Natural killer cell treated with Interleukin-12 subunit alpha and Interleukin-12 subunit beta and Interleukin-15 and Interleukin-18, amount 100 ng/mL, for 72 hours (primary cell): Measurements from ENCODE around the gene AHNAK2. TPM values are rescaled to one million over a fixed set of nuclear protein-coding genes. Genes with fewer than 3 reads are reported as not detected.
A peak's percentile ranks its signal among the peaks of the same experiment; 100 is the strongest.

Experiments
- ATAC-seq, 2 donors: fragments of 150-1000 bp; cut with Tn5 transposase in 1 of 2; sonication (Bioruptor Pico), chemical (Tn5 transposase) in 1 of 2; 2 replicates each; pipeline ENCODE4 v1.10.0; 2021
- DNase-seq: peaks from one replicate; pipeline ENCODE4 v3.0.0; 2022; ENCODE audit warnings: low spot score
- H3K27ac Mint-ChIP-seq, 2 donors: 1 replicate in 1 of 2; 2 replicates in 1 of 2; pipeline ENCODE4 v1.8.0; 2022; ENCODE audit warnings: mixed read lengths in 2 of 2, mild to moderate bottlenecking in 1 of 2, moderate library complexity in 1 of 2
- H3K27me3 Mint-ChIP-seq, 2 donors: 1 replicate in 1 of 2; 2 replicates in 1 of 2; pipeline ENCODE4 v1.8.0; 2022; ENCODE audit warnings: mixed read lengths in 2 of 2
- H3K36me3 Mint-ChIP-seq: one replicate; pipeline ENCODE4 v1.8.0; 2022; ENCODE audit warnings: mixed read lengths
- H3K4me1 Mint-ChIP-seq, 2 donors: 1 replicate in 1 of 2; 2 replicates in 1 of 2; pipeline ENCODE4 v1.8.0; 2022; ENCODE audit warnings: low read depth in 2 of 2, mixed read lengths in 2 of 2, mild to moderate bottlenecking in 1 of 2
- H3K4me3 Mint-ChIP-seq: one replicate; pipeline ENCODE4 v1.8.0; 2022; ENCODE audit warnings: mixed read lengths
- H3K9me3 Mint-ChIP-seq: 2 replicates; pipeline ENCODE4 v1.8.0; 2022; ENCODE audit warnings: mixed read lengths
- total RNA-seq, 2 donors: library from RNA; stranded (reverse); gene quantifications; one replicate each; pipeline ENCODE4 v1.2.3, GENCODE V29; 2022

Gene AHNAK2
- total RNA-seq, 2 donors from 2014 or later = not detected

GRCh38 chr14:104986487-104987164, 8.5 kb upstream of the AHNAK2 start:
- no peaks in the 10 kb centered on the region for H3K36me3 Mint-ChIP-seq
- no peak for ATAC-seq
- H3K4me1 Mint-ChIP-seq = peaks cover 0 to 13% of the 10 kb centered on the region in 2 donors
- H3K4me3 Mint-ChIP-seq = peak overlapping the region; percentile 67
- H3K9me3 Mint-ChIP-seq = no peaks in the 10 kb centered on the region
- peak; percentile 55 for DNase-seq
- peaks cover 0 to 4% of the 10 kb centered on the region in 2 donors for H3K27me3 Mint-ChIP-seq
- peak overlapping the region in 1 of 2 donors; percentile 33 for H3K27ac Mint-ChIP-seq

GRCh38 chr14:104985675-104986486, 7.7 kb upstream of the AHNAK2 start, which contains the start of gene CLBA1:
Gene CLBA1 (plus strand): TSS chr14:104985788. CDS start chr14:104986432, 644 bp downstream.
- peak within 1 kb of the TSS; percentile 39 to 76 for H3K27ac Mint-ChIP-seq
- DNase-seq (peak; percentile 92), ATAC-seq (peak; percentile 96)
- H3K27me3 Mint-ChIP-seq = peaks cover 0 to 4% of the 10 kb centered on the region in 2 donors
- H3K4me1 Mint-ChIP-seq = peaks cover 0 to 13% of the 10 kb centered on the region in 2 donors
- no peaks in the 10 kb centered on the region for H3K9me3 Mint-ChIP-seq
- H3K36me3 Mint-ChIP-seq = no peaks in the 10 kb centered on the region
- H3K4me3 Mint-ChIP-seq = peak within 1 kb of the TSS; percentile 69

- no peak for ATAC-seq
- no peaks in the 10 kb centered on the region for H3K9me3 Mint-ChIP-seq
- peaks cover 5 to 13% of the 10 kb centered on the region in 2 donors for H3K4me1 Mint-ChIP-seq
- H3K27me3 Mint-ChIP-seq = peaks cover 7 to 9% of the 10 kb centered on the region in 2 donors
- no peaks in the 10 kb centered on the region for H3K36me3 Mint-ChIP-seq
- H3K4me3 Mint-ChIP-seq = peak overlapping the region; percentile 69
- peak; percentile 54 for DNase-seq
- peak overlapping the region; percentile 39 to 76 for H3K27ac Mint-ChIP-seq
Measured at GRCh38 chr14:104984056-104984894, 6.1 kb upstream of the AHNAK2 start.

- H3K4me3 Mint-ChIP-seq = no peak overlapping the region
- no peaks in the 10 kb centered on the region for H3K36me3 Mint-ChIP-seq
- H3K4me1 Mint-ChIP-seq = peaks cover 5 to 13% of the 10 kb centered on the region in 2 donors
- no peak for ATAC-seq
- peak; percentile 53 for DNase-seq
- peaks cover 9 to 10% of the 10 kb centered on the region in 2 donors for H3K27me3 Mint-ChIP-seq
- H3K27ac Mint-ChIP-seq = peak overlapping the region in 1 of 2 donors; percentile 76
- H3K9me3 Mint-ChIP-seq = no peaks in the 10 kb centered on the region
Measured at GRCh38 chr14:104983231-104983721, 5.1 kb upstream of the AHNAK2 start.

GRCh38 chr14:104982548-104983230, 4.5 kb upstream of the AHNAK2 start:
- H3K27ac Mint-ChIP-seq = no peak overlapping the region
- no peak overlapping the region for H3K4me3 Mint-ChIP-seq
- H3K27me3 Mint-ChIP-seq = peaks cover 9 to 10% of the 10 kb centered on the region in 2 donors
- no peaks in the 10 kb centered on the region for H3K36me3 Mint-ChIP-seq
- peak; percentile 59 for DNase-seq
- no peaks in the 10 kb centered on the region for H3K9me3 Mint-ChIP-seq
- no peak for ATAC-seq
- peaks cover 5 to 14% of the 10 kb centered on the region in 2 donors for H3K4me1 Mint-ChIP-seq

GRCh38 chr14:104981699-104982541, 3.7 kb upstream of the AHNAK2 start:
- no peak overlapping the region for H3K27ac Mint-ChIP-seq
- H3K9me3 Mint-ChIP-seq = no peaks in the 10 kb centered on the region
- DNase-seq = peak; percentile 55
- peaks cover 5 to 10% of the 10 kb centered on the region in 2 donors for H3K27me3 Mint-ChIP-seq
- no peak for ATAC-seq
- peaks cover 5 to 15% of the 10 kb centered on the region in 2 donors for H3K4me1 Mint-ChIP-seq
- no peaks in the 10 kb centered on the region for H3K36me3 Mint-ChIP-seq
- no peak overlapping the region for H3K4me3 Mint-ChIP-seq

GRCh38 chr14:104980611-104981531, 2.7 kb upstream of the AHNAK2 start:
- H3K4me3 Mint-ChIP-seq = no peak overlapping the region
- no peaks in the 10 kb centered on the region for H3K36me3 Mint-ChIP-seq
- H3K4me1 Mint-ChIP-seq = peaks cover 11 to 16% of the 10 kb centered on the region in 2 donors
- peaks cover 10 to 16% of the 10 kb centered on the region in 2 donors for H3K27me3 Mint-ChIP-seq
- DNase-seq = peak; percentile 58
- no peak overlapping the region for H3K27ac Mint-ChIP-seq
- no peaks in the 10 kb centered on the region for H3K9me3 Mint-ChIP-seq
- ATAC-seq = no peak

GRCh38 chr14:104979758-104980610, 1.8 kb upstream of the AHNAK2 start:
- DNase-seq = peak; percentile 52
- no peak overlapping the region for H3K27ac Mint-ChIP-seq
- no peaks in the 10 kb centered on the region for H3K36me3 Mint-ChIP-seq
- peak overlapping the region; percentile 22 for H3K4me3 Mint-ChIP-seq
- no peak for ATAC-seq
- H3K4me1 Mint-ChIP-seq = peaks cover 11 to 16% of the 10 kb centered on the region in 2 donors
- H3K27me3 Mint-ChIP-seq = peaks cover 10 to 17% of the 10 kb centered on the region in 2 donors
- no peaks in the 10 kb centered on the region for H3K9me3 Mint-ChIP-seq

- peaks cover 9 to 11% of the 10 kb centered on the region in 2 donors for H3K4me1 Mint-ChIP-seq
- ATAC-seq = no peak
- H3K9me3 Mint-ChIP-seq = no peaks in the 10 kb centered on the region
- H3K36me3 Mint-ChIP-seq = no peaks in the 10 kb centered on the region
- no peak overlapping the region for H3K4me3 Mint-ChIP-seq
- no peak overlapping the region for H3K27ac Mint-ChIP-seq
- DNase-seq = no peak
- peaks cover 10 to 17% of the 10 kb centered on the region in 2 donors for H3K27me3 Mint-ChIP-seq
Measured at GRCh38 chr14:104978746-104979691, 845 bp upstream of the AHNAK2 start.
